HT-29 (cell line): ENCODE results near the gene UBL4B. TPM values are rescaled to one million over a fixed set of nuclear protein-coding genes. Genes with fewer than 3 reads are reported as not detected.

ENCODE experiments used
- DNase-seq: peaks from one replicate; pipeline ENCODE4 v3.0.0-alpha.2; 2015; ENCODE audit warnings: low spot score
- total RNA-seq: library from RNA; depleted of rRNA; stranded (reverse); fragments of >200 nt; shearing (Covaris generic); gene quantifications from 2 replicates; pipeline ENCODE4 v1.2.3, GENCODE V29; 2014

Gene UBL4B
- total RNA-seq, 1 experiment from 2014 or later: not detected

- no peak for DNase-seq
These were observed 1.3 kb downstream of the UBL4B start for GRCh38 chr1:110113551-110113950.

- DNase-seq: no peak
These were observed 1.9 kb downstream of the UBL4B start for GRCh38 chr1:110114173-110114572.

GRCh38 chr1:110114784-110115183, 2.5 kb downstream of the UBL4B start:
- DNase-seq: no peak

- no peak for DNase-seq
These were observed 6.6 kb downstream of the UBL4B start for GRCh38 chr1:110118636-110119396.

- DNase-seq: no peak
These were observed 7.6 kb downstream of the UBL4B start for GRCh38 chr1:110119843-110120242.

- DNase-seq: no peak
These were observed 8.8 kb downstream of the UBL4B start for GRCh38 chr1:110120960-110121561.

GRCh38 chr1:110123224-110123623, 11.0 kb downstream of the UBL4B start:
- DNase-seq: no peak

- no peak for DNase-seq
These were observed 13.6 kb downstream of the UBL4B start for GRCh38 chr1:110125810-110126209.

- no peak for DNase-seq
These were observed 17.9 kb downstream of the UBL4B start for GRCh38 chr1:110130113-110130591.

- DNase-seq: no peak
These were observed 18.7 kb downstream of the UBL4B start for GRCh38 chr1:110130989-110131388.

- no peak for DNase-seq
These were observed 20.4 kb downstream of the UBL4B start for GRCh38 chr1:110132682-110133081.

- no peak for DNase-seq
These were observed 21.2 kb downstream of the UBL4B start for GRCh38 chr1:110133436-110133835.

GRCh38 chr1:110134050-110134595, 21.9 kb downstream of the UBL4B start:
- no peak for DNase-seq

GRCh38 chr1:110135246-110135645, 23.0 kb downstream of the UBL4B start:
- DNase-seq: no peak

- no peak for DNase-seq
These were observed 23.4 kb downstream of the UBL4B start for GRCh38 chr1:110135666-110136065.

GRCh38 chr1:110136911-110137310, 24.7 kb downstream of the UBL4B start:
- DNase-seq: no peak

GRCh38 chr1:110138956-110139355, 26.7 kb downstream of the UBL4B start:
- no peak for DNase-seq

- DNase-seq: no peak
These were observed 32.1 kb downstream of the UBL4B start for GRCh38 chr1:110144366-110144765.

GRCh38 chr1:110148961-110149360, 36.7 kb downstream of the UBL4B start:
- DNase-seq: peak; percentile 34

GRCh38 chr1:110150330-110151174, 38.3 kb downstream of the UBL4B start, which contains the start of gene SLC6A17:
SLC6A17 (plus strand) TSS chr1:110150494; CDS start chr1:110166930, 16,436 bp downstream.
- DNase-seq: no peak

- DNase-seq: no peak
These were observed 39.0 kb downstream of the UBL4B start for GRCh38 chr1:110151175-110151669.
